Measurements from ENCODE around the gene PPP1CC. TPM values are rescaled to one million over a fixed set of nuclear protein-coding genes. Genes with fewer than 3 reads are reported as not detected.

The PPP1CC gene
- total RNA-seq, 1 experiment from 2014 or later, result 321 TPM

GRCh38 chr12:110679201-110679600 is 63.5 kb downstream of the PPP1CC start:
- ChIA-PET POLR2A (interaction anchor here (0.6 kb wide), 1 partner anchor 199 kb away, joined by 5 read pairs; no protein-coding TSS in a partner anchor), CTCF (interaction anchor here (1.2 kb wide), 1 partner anchor 26 kb away, joined by 3 read pairs; no protein-coding TSS in a partner anchor)
- ATAC-seq (no peak), DNase-seq (ENCODE audit: low spot score) (no peak)
- TF ChIP-seq ZBTB43 (CRISPR knock-in tag; IDR thresholded peaks at IDR 0.05) (no peak), NR1H2 (CRISPR knock-in tag; IDR thresholded peaks at IDR 0.05) (no peak), IRF2 (CRISPR knock-in tag; IDR thresholded peaks at IDR 0.05; ENCODE audit: borderline replicate concordance, low read depth) (no peak), ZNF671 (CRISPR knock-in tag; IDR thresholded peaks at IDR 0.05) (no peak), E2F1 (CRISPR knock-in tag; IDR thresholded peaks at IDR 0.05) (no peak), RORB (CRISPR knock-in tag; IDR thresholded peaks at IDR 0.05) (no peak), KAT7 (CRISPR knock-in tag; IDR thresholded peaks at IDR 0.05; ENCODE audit: borderline replicate concordance) (no peak), ZNF219 (CRISPR knock-in tag; IDR thresholded peaks at IDR 0.05; ENCODE audit: borderline replicate concordance) (no peak), GRHL2 (CRISPR knock-in tag; IDR thresholded peaks at IDR 0.05; ENCODE audit: insufficient replicate concordance, severe bottlenecking) (no peak), SMAD4 (CRISPR knock-in tag; IDR thresholded peaks at IDR 0.05) (no peak), CBFB (CRISPR knock-in tag; IDR thresholded peaks at IDR 0.05; ENCODE audit: low read depth) (no peak), AFF4 (CRISPR knock-in tag; IDR thresholded peaks at IDR 0.05; ENCODE audit: borderline replicate concordance) (no peak), GTF2I (CRISPR knock-in tag; conservative IDR thresholded peaks at IDR 0.05) (no peak), ZNF423 (CRISPR knock-in tag; IDR thresholded peaks at IDR 0.05) (no peak), MXD4 (CRISPR knock-in tag; IDR thresholded peaks at IDR 0.05; ENCODE audit: borderline replicate concordance) (no peak), FOXP1 (CRISPR knock-in tag; IDR thresholded peaks at IDR 0.05; ENCODE audit: borderline replicate concordance) (no peak), NR3C1 (CRISPR knock-in tag; conservative IDR thresholded peaks at IDR 0.05; ENCODE audit: low read depth) (no peak)
- TF ChIP-seq, protein P1, sequence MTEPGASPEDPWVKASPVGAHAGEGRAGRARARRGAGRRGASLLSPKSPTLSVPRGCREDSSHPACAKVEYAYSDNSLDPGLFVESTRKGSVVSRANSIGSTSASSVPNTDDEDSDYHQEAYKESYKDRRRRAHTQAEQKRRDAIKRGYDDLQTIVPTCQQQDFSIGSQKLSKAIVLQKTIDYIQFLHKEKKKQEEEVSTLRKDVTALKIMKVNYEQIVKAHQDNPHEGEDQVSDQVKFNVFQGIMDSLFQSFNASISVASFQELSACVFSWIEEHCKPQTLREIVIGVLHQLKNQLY (CRISPR knock-in tag; IDR thresholded peaks at IDR 0.05), result no peak
- Mint-ChIP-seq H3K4me1 (peaks cover 3% of the 10 kb centered on the region), H3K27ac (no peak overlapping the region), H3K36me3 (peaks cover 3% of the 10 kb centered on the region), H3K27me3 (ENCODE audit: low read depth) (no peaks in the 10 kb centered on the region), H3K4me3 (no peak overlapping the region), H3K9me3 (peaks cover 5% of the 10 kb centered on the region)

DNA sequence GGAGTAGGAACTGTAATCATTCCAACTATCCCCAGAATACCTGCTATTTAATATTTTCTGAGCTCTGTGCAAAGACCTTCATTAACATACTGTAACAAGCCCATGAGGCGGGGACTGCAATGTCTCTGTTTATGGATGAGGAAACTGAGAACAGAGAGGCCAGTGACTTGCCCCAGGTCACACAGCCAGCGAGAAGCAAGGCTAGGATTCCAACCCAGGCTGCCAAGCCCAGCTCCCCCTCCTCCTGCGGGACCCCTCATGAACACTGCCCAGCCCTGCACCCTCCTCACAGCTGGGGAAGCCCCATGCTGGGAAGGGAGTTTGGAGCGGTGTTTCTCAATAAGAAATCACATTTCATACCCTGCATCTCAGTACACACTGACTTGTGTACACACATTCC is 64.7 kb downstream of the PPP1CC start:
- no peaks in the 10 kb centered on the region for H3K27me3 Mint-ChIP-seq (ENCODE audit: low read depth)
- no peak overlapping the region for H3K27ac Mint-ChIP-seq
- H3K36me3 Mint-ChIP-seq, result peaks cover 3% of the 10 kb centered on the region
- ATAC-seq, result no peak
- H3K4me1 Mint-ChIP-seq, result peaks cover 3% of the 10 kb centered on the region
- DNase-seq (ENCODE audit: low spot score), result no peak
- peaks cover 5% of the 10 kb centered on the region for H3K9me3 Mint-ChIP-seq
- no peak overlapping the region for H3K4me3 Mint-ChIP-seq
- CTCF ChIA-PET, result no interaction called here
- no peak for TF ChIP-seq FOXK1 (CRISPR knock-in tag; IDR thresholded peaks at IDR 0.05)
- TF ChIP-seq ZNF425 (CRISPR knock-in tag; conservative IDR thresholded peaks at IDR 0.05), result no peak
- no peak for TF ChIP-seq ZNF121 (CRISPR knock-in tag; IDR thresholded peaks at IDR 0.05)
- no peak for TF ChIP-seq FOXJ3 (CRISPR knock-in tag; IDR thresholded peaks at IDR 0.05; ENCODE audit: borderline replicate concordance)
- no peak for TF ChIP-seq ZNF671 (CRISPR knock-in tag; IDR thresholded peaks at IDR 0.05)
- TF ChIP-seq TEAD1 (CRISPR knock-in tag; IDR thresholded peaks at IDR 0.05), result no peak
- TF ChIP-seq NFE2L1 (CRISPR knock-in tag; IDR thresholded peaks at IDR 0.05), result no peak
- TF ChIP-seq CREM (CRISPR knock-in tag; IDR thresholded peaks at IDR 0.05), result no peak
- no peak for TF ChIP-seq CREB1 (CRISPR knock-in tag; IDR thresholded peaks at IDR 0.05)
- no peak for TF ChIP-seq NFYB (CRISPR knock-in tag; conservative IDR thresholded peaks at IDR 0.05; ENCODE audit: low read depth)
- POLR2A ChIA-PET, result no interaction called here
